ENCODE results near the gene HTR2B.
"Not testable (repeated sequence)": the region's sequence is repeated elsewhere in the genome, so short reads cannot be mapped to it uniquely, and the experiment has no call there.

The HTR2B gene

DNA sequence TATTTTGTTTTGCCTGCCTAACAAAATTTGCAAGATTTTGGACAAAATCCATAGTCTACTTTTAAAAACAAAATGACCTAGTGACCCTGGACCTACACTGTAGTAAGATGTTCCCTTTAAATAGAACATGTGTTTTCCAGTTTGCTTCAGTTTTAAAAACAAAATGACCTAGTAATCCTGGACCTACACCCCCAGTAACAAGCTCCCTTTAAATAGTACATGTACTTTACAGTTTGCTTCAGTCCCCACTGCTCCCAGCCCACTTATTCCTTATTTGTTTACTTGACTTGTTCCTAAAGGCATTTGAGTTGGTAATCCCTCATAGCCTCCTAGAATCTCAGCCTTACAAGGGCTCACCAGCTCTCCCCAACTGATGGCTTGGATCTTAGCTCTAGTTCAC lies 34.5 kb upstream of the HTR2B start:
- TF ChIP-seq, protein P1, sequence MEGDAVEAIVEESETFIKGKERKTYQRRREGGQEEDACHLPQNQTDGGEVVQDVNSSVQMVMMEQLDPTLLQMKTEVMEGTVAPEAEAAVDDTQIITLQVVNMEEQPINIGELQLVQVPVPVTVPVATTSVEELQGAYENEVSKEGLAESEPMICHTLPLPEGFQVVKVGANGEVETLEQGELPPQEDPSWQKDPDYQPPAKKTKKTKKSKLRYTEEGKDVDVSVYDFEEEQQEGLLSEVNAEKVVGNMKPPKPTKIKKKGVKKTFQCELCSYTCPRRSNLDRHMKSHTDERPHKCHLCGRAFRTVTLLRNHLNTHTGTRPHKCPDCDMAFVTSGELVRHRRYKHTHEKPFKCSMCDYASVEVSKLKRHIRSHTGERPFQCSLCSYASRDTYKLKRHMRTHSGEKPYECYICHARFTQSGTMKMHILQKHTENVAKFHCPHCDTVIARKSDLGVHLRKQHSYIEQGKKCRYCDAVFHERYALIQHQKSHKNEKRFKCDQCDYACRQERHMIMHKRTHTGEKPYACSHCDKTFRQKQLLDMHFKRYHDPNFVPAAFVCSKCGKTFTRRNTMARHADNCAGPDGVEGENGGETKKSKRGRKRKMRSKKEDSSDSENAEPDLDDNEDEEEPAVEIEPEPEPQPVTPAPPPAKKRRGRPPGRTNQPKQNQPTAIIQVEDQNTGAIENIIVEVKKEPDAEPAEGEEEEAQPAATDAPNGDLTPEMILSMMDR (IDR thresholded peaks at IDR 0.05; ENCODE audit: low read depth, low read length) = no peak
- DNase-seq (ENCODE audit: low read depth, low spot score) = no peak
- no peak overlapping the region for H3K4me3 ChIP-seq (ENCODE audit: low read depth, low read length)
- in situ Hi-C loops (cut with HindIII; ENCODE audit: low sequenced_read_pairs) = no loop called here

DNA sequence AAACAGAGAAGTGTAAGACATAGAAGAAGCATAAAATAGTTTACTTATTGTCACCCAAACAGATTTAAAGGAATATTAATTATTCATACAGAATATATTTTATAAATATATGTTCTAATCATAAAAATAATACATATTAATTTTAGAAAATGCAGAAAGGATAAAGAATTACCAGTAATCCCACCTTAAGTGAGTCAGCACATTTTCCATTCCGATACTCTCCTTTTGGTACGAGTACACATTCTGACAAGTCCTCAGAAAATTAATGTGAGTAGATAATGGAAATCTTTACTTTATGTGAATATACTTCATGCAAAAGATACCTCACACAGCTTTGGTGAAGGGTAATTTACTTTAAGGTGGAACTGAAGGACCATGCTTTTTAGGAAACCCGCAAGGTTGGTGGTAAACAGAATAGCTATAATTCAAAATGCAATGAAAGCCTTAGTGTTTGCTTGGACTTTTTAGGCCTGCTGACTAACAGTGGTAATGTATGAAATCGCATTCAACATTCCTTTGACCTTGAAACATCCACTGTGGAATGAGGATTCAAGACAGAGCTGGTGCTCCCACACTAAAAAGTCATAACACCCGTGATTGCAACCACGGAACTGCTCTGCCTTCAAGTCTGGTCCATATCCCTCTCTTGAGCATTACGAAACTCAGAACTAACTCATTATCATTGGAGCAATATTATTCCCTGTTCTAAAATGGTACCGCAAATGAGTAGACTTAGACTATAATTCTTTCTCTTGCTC lies 28.1 kb upstream of the HTR2B start:
- in situ Hi-C loops (cut with HindIII; ENCODE audit: low sequenced_read_pairs) = no loop called here
- TF ChIP-seq, protein P1 (IDR thresholded peaks at IDR 0.05; ENCODE audit: low read depth, low read length) = no peak
- peak; percentile 52 for DNase-seq (ENCODE audit: low read depth, low spot score)
- no peak overlapping the region for H3K4me3 ChIP-seq (ENCODE audit: low read depth, low read length)

DNA sequence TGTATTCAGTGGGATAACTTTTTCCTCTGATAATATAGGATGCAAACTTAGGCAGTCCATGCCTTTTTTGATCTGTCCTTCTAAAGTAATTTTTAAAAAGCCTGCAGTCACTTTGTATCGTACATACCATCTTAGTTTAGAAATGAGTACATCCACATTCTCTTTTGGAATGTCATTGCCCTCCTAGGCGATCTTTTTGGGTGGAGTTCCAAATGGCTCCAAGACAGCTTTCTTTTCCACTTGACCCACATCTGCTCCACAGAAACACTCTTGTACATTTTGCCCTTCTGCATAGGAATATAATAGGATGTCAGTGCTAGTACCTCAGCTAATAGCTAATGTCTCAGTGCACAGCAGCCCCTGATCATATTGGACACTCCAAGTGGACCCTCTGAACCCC lies 21.8 kb upstream of the HTR2B start:
- no peak for DNase-seq (ENCODE audit: low read depth, low spot score)

DNA sequence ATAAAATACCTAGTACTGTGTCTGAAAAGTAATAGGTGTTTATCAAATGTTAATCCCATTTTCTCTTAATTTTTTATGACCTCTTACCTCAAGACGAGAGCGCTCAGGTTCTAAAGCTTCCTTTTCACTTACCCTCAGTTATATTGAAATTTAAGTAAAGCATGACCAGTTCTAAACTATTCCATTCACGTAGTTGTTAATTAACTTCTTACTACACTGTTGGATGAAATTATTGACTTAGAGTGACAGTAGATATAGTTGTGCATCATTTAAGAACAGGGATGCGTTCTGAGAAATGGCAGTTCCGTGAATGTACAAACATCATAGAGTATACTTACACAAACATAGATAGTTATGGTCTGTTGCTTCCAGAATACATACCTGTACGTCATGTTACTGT lies 20.1 kb upstream of the HTR2B start:
- TF ChIP-seq, protein P1 (IDR thresholded peaks at IDR 0.05; ENCODE audit: low read depth, low read length) = no peak
- in situ Hi-C loops (cut with HindIII; ENCODE audit: low sequenced_read_pairs) = no loop called here
- no peak overlapping the region for H3K4me3 ChIP-seq (ENCODE audit: low read depth, low read length)
- DNase-seq (ENCODE audit: low read depth, low spot score) = no peak

More for the DNA sequence above, 21.8 kb upstream of the HTR2B start:
- TF ChIP-seq, protein P1 (IDR thresholded peaks at IDR 0.05; ENCODE audit: low read depth, low read length) = no peak
- in situ Hi-C loops (cut with HindIII; ENCODE audit: low sequenced_read_pairs) = no loop called here
- H3K4me3 ChIP-seq (ENCODE audit: low read depth, low read length) = no peak overlapping the region

DNA sequence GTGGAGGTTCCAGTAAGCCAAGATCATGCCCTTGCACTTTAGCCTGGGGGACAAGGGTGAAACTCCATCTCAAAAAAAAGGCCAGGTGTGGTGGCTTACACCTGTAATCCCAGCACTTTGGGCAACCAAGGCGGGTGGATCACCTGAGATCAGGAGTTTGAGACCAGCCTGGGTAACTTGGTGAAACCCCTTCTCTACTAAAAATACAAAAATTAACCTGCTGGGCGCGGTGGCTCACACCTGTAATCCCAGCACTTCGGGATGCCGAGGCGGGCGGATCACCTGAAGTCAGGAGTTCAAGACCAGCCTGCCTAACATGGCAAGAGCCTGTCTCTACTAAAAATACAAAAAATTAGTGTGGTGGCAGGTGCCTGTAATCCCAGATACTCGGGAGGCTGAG lies 16.0 kb upstream of the HTR2B start:
- H3K4me3 ChIP-seq (ENCODE audit: low read depth, low read length); in situ Hi-C loops (cut with HindIII; ENCODE audit: low sequenced_read_pairs); DNase-seq (ENCODE audit: low read depth, low spot score): not testable (repeated sequence)

DNA sequence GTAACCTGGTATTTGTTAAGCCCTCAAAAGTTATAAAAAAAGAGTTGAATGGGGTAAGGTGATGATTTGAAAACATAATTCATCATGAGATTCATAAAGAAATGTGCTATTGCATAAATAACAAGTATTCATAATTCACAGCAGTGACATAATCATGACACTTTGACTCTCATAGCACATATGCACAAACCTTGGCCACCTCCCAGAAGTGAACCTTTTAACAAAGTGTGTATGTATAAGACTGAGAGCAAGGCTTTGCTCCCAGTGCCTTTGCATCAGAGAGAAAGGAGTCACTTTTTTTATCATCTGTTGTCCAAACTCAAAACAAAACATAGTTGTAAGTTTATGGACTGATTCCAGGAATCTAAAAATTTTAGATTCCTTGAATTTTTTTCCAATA lies 15.0 kb upstream of the HTR2B start:
- DNase-seq (ENCODE audit: low read depth, low spot score) = no peak
- H3K4me3 ChIP-seq (ENCODE audit: low read depth, low read length) = no peak overlapping the region
- in situ Hi-C loops (cut with HindIII; ENCODE audit: low sequenced_read_pairs) = no loop called here
- TF ChIP-seq, protein P1 (IDR thresholded peaks at IDR 0.05; ENCODE audit: low read depth, low read length) = no peak

DNA sequence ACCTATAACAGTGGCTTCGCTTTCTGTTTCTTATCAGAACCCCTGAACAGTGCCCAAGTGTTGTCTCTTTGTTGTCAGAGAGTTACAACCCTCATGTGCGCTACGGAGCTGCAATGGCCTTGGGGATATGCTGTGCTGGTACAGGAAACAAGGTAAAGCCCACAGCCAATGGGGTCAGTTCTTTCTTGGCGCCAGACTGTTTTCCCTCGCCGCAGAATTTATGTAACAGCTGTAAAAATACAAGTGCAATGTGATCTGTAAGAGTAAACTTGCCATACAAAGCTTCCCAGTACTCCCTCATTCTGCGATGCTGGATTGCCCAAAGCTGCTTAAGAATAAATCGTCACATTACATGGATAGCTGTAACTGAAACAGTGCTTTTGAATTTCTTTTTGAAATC lies 13.9 kb upstream of the HTR2B start:
- in situ Hi-C loops (cut with HindIII; ENCODE audit: low sequenced_read_pairs) = no loop called here
- TF ChIP-seq, protein P1 (IDR thresholded peaks at IDR 0.05; ENCODE audit: low read depth, low read length) = no peak
- peak; percentile 77 for DNase-seq (ENCODE audit: low read depth, low spot score)
- H3K4me3 ChIP-seq (ENCODE audit: low read depth, low read length) = no peak overlapping the region
